H1 (cell line): Measurements from ENCODE around the gene KCNK4. TPM values are rescaled to one million over a fixed set of nuclear protein-coding genes. Genes with fewer than 3 reads are reported as not detected.

Source experiments
- CBX8 ChIP-seq: fragments of 300-800, 300-1000 bp; sonication (generic); IDR thresholded peaks from 2 replicates; pipeline ENCODE4 v1.7.1; 2016; ENCODE audit warnings: low read depth, low read length, borderline replicate concordance
- KDM4A ChIP-seq: IDR thresholded peaks from one replicate; pipeline ENCODE4 v1.7.1; 2012; ENCODE audit warnings: low read depth, mild to moderate bottlenecking, moderate library complexity, low read length, inconsistent platforms; ENCODE audit not compliant: severe bottlenecking
- MAX ChIP-seq: IDR thresholded peaks from 2 replicates; pipeline ENCODE4 v1.6.1; 2012; ENCODE audit warnings: inconsistent platforms
- SAP30 ChIP-seq: fragments of 300-600 bp; sonication (generic); IDR thresholded peaks from 2 replicates; pipeline ENCODE4 v1.7.1; 2012; ENCODE audit warnings: low read length, moderate library complexity, mild to moderate bottlenecking, inconsistent platforms; ENCODE audit not compliant: insufficient read depth, insufficient replicate concordance
- SP1 ChIP-seq: IDR thresholded peaks from 2 replicates; pipeline ENCODE4 v1.6.1; 2011; ENCODE audit warnings: low read depth, low read length
- polyA plus RNA-seq, 7 experiments: library from polyadenylated mRNA; depleted of rRNA in 3 of 7; stranded (reverse) in 5 of 7; unstranded in 2 of 7; fragments of >200 nt in 5 of 7; fragments of 200-250 nt in 2 of 7; gene quantifications; 1 replicate in 5 of 7; 2 replicates in 1 of 7; 4 replicates in 1 of 7; pipeline versions ENCODE4 v1.2.1 to v1.2.3, GENCODE V29; 2011 to 2013; ENCODE audit warnings: missing spikeins in 2 of 7, mixed read lengths in 2 of 7
- total RNA-seq: library from RNA; stranded (reverse); fragmentation: NEBNext Ultra II Directional; extraction: Animal tissue kit (Norgen Biotek cat#: 25700); gene quantifications from 2 replicates; pipeline ENCODE4 v1.2.1, GENCODE V29; 2021
- TF ChIP-seq, protein P1 (sequence below): IDR thresholded peaks from 2 replicates; pipeline ENCODE4 v1.6.1; 2012; ENCODE audit warnings: low read length, inconsistent platforms

The KCNK4 gene
- total and polyA plus RNA-seq, 2 of the 8 experiments (the other 6 are each of a cell fraction or from before 2014, with no cell fraction given): 0.19 TPM; not detected in 1

DNA sequence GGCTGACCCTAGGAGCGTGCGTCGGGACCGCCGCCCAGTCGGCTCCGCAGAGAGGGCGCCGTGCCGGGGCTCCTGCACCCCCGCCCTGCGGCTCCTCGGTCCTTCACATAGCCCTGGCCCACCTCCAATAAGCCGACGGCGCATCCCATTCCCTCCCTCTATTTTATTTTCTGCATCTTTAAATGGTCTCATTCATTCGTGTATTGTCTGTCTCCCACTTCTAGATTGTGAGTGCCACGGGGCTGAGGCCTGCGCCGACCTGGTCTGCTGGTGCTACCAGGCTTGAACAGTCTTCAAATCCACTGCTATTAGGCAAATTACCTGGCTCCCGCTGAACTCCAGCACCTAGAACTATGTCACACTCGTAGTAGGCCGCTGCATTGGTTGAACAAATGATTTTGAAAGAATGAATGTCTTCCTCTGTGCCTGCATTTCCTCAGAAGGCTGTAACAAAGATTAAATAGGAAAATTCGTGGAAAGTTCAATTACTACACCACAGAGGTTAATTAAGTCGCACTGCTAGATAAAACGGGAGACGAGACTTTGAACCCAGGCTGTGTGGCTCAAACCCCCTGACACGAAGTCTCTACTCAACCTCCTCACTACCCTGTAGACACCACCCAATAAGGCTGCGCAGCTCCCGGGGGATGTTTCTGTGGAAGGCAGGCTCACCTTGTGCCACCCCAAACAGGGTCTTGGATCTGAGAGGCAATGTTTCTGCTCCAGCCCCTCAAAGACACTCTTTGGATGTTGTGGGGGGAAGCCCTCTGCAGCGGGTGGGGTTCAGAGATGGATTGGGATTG, 43.2 kb upstream of the KCNK4 start (continued):
- TF ChIP-seq SP1 (no peak), KDM4A (no peak), SAP30 (no peak), MAX (no peak), CBX8 (no peak)
- TF ChIP-seq, protein P1, sequence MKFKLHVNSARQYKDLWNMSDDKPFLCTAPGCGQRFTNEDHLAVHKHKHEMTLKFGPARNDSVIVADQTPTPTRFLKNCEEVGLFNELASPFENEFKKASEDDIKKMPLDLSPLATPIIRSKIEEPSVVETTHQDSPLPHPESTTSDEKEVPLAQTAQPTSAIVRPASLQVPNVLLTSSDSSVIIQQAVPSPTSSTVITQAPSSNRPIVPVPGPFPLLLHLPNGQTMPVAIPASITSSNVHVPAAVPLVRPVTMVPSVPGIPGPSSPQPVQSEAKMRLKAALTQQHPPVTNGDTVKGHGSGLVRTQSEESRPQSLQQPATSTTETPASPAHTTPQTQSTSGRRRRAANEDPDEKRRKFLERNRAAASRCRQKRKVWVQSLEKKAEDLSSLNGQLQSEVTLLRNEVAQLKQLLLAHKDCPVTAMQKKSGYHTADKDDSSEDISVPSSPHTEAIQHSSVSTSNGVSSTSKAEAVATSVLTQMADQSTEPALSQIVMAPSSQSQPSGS: no peak
- TF ChIP-seq, all 59 proteins: peak for 0
